Sigmoid colon (tissue), 4 donors: ENCODE results near the gene PDE11A.

Source experiments
- POLR2A ChIP-seq, 2 donors: fragments of 450-650 bp; IDR thresholded peaks; one replicate each; pipeline ENCODE4 v1.6.1; 2016; ENCODE audit warnings: antibody characterized with exemption in 2 of 2, mild to moderate bottlenecking in 2 of 2, moderate library complexity in 2 of 2
- POLR2AphosphoS5 ChIP-seq, 4 donors: sonication (generic); formaldehyde crosslinking; IDR thresholded peaks; one replicate each; pipeline ENCODE4 v1.6.1; 2017; ENCODE audit warnings: antibody characterized with exemption in 4 of 4
- TF ChIP-seq, protein P1 (sequence below), 4 experiments: fragments of 450-650 bp in 3 of 4; fragments of 200-600 bp in 1 of 4; IDR thresholded peaks; one replicate each; pipeline ENCODE4 v1.5.1; 2016 to 2019; ENCODE audit warnings: antibody characterized with exemption in 4 of 4, mild to moderate bottlenecking in 3 of 4, moderate library complexity in 2 of 4

DNA sequence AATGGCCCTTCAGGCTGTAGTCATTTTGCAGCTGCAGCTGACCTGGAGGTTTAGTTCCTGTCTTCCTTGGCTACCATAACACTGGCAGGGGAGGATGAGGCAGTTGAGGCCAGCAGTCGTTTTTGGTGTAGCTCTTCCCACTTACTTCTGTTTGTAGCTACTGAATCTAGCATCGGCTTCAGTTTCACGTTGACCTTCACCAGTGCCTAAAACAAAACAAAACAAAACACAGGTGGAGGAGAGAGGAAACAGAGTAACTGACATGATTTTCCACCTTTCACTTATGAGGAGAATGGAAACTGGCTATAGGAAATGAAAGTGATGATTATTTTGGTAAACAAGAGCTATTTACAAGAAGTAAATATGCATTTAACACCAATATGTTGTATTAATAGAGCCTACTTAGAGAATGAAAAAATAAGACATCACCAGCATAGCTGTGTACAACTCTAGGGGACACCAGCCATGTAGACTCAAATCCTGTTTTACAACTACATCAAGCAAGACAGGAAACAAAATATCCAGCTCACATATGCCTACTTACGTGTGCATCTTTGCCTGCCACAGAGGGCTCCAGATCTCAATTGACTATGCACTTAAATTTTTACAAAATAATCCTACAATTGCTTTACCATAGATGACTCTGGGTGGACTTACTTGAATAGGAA is 443.1 kb downstream of the PDE11A start:
- TF ChIP-seq, protein P1, sequence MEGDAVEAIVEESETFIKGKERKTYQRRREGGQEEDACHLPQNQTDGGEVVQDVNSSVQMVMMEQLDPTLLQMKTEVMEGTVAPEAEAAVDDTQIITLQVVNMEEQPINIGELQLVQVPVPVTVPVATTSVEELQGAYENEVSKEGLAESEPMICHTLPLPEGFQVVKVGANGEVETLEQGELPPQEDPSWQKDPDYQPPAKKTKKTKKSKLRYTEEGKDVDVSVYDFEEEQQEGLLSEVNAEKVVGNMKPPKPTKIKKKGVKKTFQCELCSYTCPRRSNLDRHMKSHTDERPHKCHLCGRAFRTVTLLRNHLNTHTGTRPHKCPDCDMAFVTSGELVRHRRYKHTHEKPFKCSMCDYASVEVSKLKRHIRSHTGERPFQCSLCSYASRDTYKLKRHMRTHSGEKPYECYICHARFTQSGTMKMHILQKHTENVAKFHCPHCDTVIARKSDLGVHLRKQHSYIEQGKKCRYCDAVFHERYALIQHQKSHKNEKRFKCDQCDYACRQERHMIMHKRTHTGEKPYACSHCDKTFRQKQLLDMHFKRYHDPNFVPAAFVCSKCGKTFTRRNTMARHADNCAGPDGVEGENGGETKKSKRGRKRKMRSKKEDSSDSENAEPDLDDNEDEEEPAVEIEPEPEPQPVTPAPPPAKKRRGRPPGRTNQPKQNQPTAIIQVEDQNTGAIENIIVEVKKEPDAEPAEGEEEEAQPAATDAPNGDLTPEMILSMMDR (IDR thresholded peaks at IDR 0.05): no peak
- TF ChIP-seq POLR2A (IDR thresholded peaks at IDR 0.05) (no peak), POLR2AphosphoS5 (IDR thresholded peaks at IDR 0.05) (no peak)
